Stimulated activated CD8-positive, alpha-beta memory T cell treated with anti-CD3 and anti-CD28 coated beads, Interleukin-15, amount 100 ng/mL, for 48 hours (primary cell): ENCODE data around the gene CELSR3.

Source experiments
- DNase-seq, 2 donors: peaks; one replicate each; pipeline ENCODE4 v3.0.0-alpha.2; 2020; ENCODE audit warnings: low read depth in 2 of 2

CELSR3 gene

GRCh38 chr3:48634661-48635221 lies 27.9 kb downstream of the CELSR3 start:
- peak; percentile 43 to 56 for DNase-seq

GRCh38 chr3:48633743-48634142 lies 28.9 kb downstream of the CELSR3 start:
- DNase-seq, result no peak

- no peak for DNase-seq
Observed at GRCh38 chr3:48633256-48633655, 29.4 kb downstream of the CELSR3 start.

- DNase-seq, result no peak
Observed at GRCh38 chr3:48631516-48632448, 30.9 kb downstream of the CELSR3 start.

GRCh38 chr3:48630833-48631232 lies 31.9 kb downstream of the CELSR3 start:
- no peak for DNase-seq

GRCh38 chr3:48630407-48630806 lies 32.3 kb downstream of the CELSR3 start:
- no peak for DNase-seq

- DNase-seq, result no peak
Observed at GRCh38 chr3:48629894-48630293, 32.8 kb downstream of the CELSR3 start.

- no peak for DNase-seq
Observed at GRCh38 chr3:48628277-48629017, 34.2 kb downstream of the CELSR3 start.

- no peak for DNase-seq
Observed at GRCh38 chr3:48625600-48625999, 37.1 kb downstream of the CELSR3 start.

- DNase-seq, result no peak
Observed at GRCh38 chr3:48624767-48625166, 37.9 kb downstream of the CELSR3 start.

- DNase-seq, result no peak
Observed at GRCh38 chr3:48623851-48624547, 38.7 kb downstream of the CELSR3 start.

- DNase-seq, result no peak
Observed at GRCh38 chr3:48621461-48621869, 41.2 kb downstream of the CELSR3 start, which contains the start of gene TMEM89. Gene TMEM89, minus strand, starts transcription at chr3:48621769. Its CDS starts 13 bp downstream, at chr3:48621756.

- DNase-seq, result no peak
Observed at GRCh38 chr3:48619541-48620524, 42.9 kb downstream of the CELSR3 start.

GRCh38 chr3:48617559-48617958 lies 45.1 kb downstream of the CELSR3 start:
- DNase-seq, result no peak

- no peak for DNase-seq
Observed at GRCh38 chr3:48614044-48614443, 48.6 kb downstream of the CELSR3 start.

- no peak for DNase-seq
Observed at GRCh38 chr3:48612309-48612708, 50.4 kb downstream of the CELSR3 start.

- peak; percentile 90 to 91 for DNase-seq
Observed at GRCh38 chr3:48609088-48610005, 53.3 kb downstream of the CELSR3 start, which contains the start of gene UQCRC1. Gene UQCRC1, minus strand, starts transcription at chr3:48609646. Its CDS starts 26 bp downstream, at chr3:48609620.

GRCh38 chr3:48607519-48607918 lies 55.2 kb downstream of the CELSR3 start:
- no peak for DNase-seq

GRCh38 chr3:48601622-48601994 lies 61.1 kb downstream of the CELSR3 start:
- DNase-seq, result no peak
